Activated CD8-positive, alpha-beta memory T cell treated with anti-CD3 and anti-CD28 coated beads, Interleukin-2, amount 50 U/mL, for 48 hours (primary cell): ENCODE data around the gene KLF16.

ENCODE experiments used
- DNase-seq: peaks from one replicate; pipeline ENCODE4 v3.0.0-alpha.2; 2020

KLF16 gene

GRCh38 chr19:1854039-1854541, 9.3 kb downstream of the KLF16 start:
- no peak for DNase-seq

DNA sequence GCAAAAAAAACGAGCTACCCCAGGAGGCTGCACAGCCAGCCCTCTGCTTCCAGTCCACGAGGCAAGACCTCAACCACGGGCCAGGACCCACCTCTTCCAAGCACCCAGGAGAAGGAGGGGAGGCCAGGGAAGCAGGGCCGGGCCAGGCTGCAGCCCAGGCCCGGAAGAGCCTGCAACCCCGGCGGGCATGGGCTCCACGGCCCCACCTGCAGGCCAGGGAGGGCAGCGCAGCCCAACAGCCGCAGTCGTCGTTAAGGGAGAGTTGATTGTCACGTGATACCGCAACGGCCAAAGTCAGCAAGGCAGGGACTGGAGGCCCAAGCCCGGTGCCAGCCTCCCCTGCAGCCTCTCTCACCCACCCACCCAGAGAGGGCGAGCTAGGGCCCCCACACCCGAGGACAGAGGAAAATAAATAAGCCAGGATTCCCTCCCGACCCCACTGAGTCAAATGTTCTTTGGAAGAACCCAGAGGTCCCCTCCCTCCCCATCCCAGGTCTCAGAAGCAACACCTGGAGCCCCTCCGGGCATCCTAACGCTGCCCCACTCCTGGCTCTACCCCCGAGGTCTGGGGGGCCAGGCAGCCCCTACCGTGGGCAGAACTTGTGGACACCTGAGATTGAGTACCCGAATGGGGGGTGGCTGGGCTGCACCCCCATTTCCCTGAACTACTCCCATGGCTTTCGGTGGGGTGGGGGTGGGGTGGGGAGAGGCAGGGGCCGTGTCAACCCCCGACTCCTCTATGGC, 9.9 kb downstream of the KLF16 start:
- DNase-seq = peak; percentile 94

DNA sequence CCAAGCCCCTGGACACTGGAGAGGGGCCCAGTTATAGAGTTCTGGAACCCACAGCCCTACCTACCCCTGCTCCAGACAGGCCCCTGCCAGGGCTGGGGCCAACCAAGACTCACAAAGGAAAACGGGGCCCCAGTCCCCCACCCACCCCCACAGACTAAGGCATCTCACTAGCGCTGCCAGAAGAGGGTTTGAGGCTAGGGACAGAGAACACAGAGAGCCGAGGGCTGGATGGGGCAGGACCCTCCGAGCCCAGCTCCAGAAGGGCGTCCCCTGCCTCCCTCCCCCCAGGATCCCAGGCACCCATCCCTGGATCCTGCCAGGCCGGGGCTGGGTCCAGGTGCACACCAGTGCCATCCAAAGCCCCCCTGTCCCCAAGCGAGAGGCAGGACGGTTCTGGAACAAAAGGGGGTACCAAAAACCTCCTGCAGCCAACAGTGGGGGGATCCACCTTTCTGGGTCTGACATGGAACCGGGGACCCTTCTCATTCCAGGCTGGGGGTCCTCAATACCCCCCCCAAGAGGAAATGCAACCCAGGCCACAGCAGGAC, 10.7 kb downstream of the KLF16 start:
- DNase-seq = no peak

- peak; percentile 77 for DNase-seq
These were observed 11.5 kb downstream of the KLF16 start for GRCh38 chr19:1851654-1852580.

DNA sequence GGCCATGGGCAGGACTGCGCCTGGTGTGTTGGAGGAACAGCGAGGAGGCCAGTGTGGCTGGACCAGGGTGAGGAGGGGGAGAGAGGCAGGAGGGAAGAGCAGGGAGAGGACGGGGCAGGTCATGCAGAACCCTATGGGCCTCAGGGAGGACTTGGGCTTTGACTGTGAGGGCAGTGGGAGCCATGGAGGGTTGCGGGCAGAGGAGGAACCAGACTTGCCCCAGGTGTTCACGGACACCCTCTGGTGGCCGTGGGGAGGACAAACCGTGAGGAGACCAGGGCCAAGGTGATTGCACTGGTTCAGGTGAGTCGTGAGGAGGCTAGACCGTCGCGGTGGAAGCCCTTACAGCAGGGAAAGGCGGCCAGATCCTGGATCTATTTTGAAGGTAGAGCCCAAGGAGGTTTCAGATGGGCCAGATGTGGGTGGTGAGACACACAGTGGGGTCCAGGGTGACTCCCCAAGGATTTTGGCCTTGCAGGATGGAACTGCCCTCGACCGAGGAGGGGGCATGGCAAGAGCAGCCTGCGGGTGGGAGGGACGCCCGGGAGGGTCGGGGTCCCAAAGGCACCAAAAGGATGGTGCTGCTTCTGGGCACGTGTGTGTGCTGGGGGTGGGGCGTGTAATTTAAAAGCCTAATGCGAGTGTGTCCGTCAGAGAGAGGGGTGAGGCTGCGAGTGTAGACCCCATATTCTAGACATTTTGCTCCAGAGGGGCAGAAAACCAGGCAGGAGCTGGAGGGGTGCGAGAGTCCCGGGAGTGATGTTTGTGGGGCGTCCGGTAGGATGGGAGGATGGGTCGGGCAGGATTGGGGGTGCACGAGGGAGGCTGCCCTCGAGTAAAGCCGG, 12.3 kb downstream of the KLF16 start:
- DNase-seq = no peak

DNA sequence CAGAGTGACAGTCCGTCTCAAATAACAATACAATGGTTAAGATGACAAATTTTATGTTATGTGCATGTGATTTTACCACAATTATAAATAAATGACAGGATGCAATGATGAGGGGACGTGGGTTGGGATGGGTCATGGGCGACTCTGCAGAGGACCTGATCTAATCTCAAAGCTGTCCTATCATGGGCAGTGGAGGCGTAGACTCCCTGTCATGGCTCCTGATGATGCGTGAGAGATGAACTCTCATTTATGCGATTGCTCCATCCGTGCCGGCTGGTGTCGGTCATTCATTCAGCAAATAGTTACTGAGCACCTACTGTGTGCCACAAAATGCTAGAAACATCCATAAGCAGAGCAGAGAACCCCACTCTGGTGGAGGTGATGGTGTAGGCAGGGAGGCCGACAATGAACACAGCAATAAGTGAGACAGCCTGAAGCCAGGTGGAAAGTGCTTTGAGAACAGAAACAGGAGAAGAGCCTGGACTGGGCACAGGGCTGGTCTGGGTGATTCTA, 13.4 kb downstream of the KLF16 start:
- DNase-seq = no peak

- no peak for DNase-seq
These were observed 14.3 kb downstream of the KLF16 start for GRCh38 chr19:1849132-1849474.

DNA sequence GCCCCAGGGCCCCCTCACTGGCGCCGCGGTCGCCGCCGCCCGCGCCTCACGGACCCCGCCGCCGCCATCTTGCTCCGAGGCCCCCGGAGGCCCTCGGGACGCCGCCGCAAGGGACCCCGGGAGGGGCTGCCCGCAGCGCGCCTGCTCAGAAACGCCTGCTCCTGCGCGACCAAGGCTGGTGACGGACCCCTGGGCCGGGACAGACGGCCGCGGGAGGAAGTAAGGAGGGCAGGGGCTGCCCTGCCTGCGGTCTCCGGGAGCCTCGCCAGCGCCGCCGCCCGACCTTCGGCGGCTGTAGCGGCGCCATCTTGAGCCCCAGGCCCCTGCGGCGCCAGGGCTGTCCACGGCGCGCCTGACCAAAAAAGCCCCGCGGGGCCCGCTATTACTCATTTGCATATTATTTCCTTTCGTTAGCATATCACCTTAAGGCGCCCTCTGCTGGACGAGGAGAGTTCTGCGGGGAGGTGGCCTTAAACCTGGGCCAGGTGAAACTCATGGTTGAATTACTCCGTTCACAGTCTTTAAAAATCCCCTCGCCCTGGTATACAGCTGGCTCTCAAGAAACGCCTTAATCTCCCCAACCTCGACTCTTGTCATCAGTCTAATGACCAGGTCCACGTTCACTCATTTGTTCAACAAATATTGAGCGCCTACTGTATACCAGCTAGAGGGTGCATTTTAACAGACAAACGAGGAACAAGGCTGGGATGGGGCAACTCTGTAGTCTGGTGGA, 14.8 kb downstream of the KLF16 start, which contains the start of gene REXO1:
TSS of gene REXO1 (minus strand) at position 85 of the 733 bp plus-strand sequence. CDS start 125 bp downstream, outside the sequence.
- DNase-seq = peak; percentile 99

DNA sequence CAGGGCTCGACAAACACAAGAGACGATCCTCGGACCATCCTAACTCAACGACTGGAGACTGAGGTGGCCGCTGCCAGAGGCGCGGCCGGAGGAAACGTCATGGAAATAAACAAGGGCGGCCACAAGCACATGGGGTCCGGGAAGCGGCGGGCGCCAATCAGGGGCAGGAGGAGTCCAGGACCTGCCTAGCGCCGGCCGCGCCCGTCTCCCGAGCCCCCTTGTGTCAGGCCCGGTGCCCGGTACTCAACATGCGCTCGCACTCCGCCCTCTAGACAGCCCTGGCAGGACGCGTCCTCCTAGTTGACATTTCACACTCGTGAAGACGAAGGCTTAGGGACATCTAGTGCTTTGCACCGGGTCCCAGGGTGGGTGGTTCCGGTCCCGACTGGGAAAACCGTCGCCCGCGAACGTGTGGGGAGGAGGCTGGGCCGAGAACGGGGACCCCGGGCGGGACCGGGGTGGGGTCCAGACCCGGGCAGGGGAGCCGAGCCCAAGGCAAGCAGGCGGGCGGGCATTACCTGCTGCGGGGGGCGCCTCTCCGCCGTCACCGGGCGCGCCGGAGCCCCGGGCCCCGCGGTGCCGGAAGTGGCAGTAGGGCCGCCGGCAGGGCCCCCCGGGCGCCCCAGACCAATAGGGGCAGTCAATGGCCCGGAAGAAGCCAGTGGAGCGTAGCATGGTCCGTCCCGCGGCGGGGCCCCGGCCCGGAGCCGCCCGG, 15.5 kb downstream of the KLF16 start:
- DNase-seq = peak; percentile 76

GRCh38 chr19:1847348-1847683, 16.1 kb downstream of the KLF16 start:
- no peak for DNase-seq

DNA sequence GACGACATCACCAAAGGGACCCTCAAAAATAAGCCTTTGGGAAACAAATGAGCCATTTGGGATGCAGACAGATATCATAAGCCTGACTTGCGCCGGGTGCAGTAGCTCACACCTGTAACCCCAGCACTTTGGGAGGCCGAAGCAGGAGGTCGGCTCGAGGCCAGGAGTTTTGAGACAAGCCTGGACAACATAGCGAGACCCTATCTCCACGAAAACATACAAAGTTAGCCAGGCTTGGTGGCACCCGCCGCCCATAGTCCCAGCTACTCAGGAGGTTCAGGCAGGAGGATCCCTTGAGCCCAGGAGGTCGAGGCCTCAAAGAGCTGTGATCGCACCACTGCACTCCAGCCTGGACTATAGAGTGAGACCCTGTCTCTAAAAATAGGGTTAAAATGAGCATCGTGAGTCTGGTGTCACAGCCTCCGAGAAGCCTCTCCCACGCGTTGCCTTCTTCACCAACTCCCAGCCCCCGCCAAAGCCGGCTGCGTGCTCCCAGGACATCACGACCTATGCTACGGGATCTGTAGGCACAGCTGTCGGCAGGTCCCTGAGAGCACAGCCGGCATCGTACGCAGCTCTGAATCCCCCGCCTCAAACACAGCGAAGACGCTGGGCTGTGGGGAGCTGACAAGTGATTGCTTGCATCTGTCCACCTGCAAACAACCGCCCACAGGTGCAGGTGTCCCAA, 16.7 kb downstream of the KLF16 start:
- DNase-seq = no peak

- no peak for DNase-seq
These were observed 17.7 kb downstream of the KLF16 start for GRCh38 chr19:1845642-1846041.

DNA sequence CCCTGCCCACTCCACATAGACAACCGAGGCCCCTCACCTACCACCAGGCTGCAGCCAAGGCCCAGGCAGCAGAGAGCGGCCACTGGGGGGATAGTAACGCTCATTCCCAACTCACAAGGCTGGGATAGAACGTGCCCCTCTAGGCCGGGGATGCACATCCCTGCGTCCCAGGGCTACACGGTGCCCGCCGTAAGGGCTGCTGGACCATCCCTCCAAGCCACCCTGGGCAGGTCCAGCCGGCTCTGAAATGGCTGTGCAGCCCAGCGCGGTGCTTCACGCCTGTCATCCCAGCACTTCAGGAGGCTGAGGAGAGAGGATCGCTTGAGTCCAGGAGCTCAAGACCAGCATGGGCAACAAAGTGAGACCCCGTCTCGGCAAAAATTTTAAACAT, 18.3 kb downstream of the KLF16 start:
- DNase-seq = no peak

DNA sequence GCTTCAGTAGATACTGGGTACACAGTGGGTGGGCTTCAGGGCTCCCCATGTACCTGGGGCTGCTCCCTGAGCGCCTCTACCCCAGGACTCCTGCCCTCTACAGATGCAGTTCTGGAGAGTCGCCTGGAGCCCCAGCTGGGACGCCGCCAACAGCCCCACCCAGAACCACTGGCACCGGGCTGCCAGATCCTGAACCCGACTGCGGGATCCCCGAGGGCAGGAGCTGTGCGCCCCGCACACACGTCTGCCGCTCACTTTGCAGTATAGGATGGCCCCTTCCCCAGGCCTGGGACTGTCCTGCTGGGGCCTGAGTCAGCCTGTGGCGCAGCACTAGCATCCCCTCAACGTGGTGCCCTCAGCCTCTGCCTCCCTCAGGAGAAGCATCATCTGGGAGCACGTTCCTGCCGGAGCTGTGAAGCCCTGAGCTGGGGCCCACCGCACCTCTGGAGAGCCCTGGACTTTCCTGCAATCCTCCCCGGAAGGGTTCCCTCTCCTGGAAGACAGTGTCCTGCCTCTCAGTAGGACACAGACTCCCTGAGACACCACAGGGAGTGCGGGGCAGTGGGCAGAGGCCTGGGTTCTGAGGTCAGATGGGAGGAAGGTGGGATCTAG, 18.8 kb downstream of the KLF16 start:
- no peak for DNase-seq

- DNase-seq = no peak
These were observed 19.6 kb downstream of the KLF16 start for GRCh38 chr19:1843646-1844394.

DNA sequence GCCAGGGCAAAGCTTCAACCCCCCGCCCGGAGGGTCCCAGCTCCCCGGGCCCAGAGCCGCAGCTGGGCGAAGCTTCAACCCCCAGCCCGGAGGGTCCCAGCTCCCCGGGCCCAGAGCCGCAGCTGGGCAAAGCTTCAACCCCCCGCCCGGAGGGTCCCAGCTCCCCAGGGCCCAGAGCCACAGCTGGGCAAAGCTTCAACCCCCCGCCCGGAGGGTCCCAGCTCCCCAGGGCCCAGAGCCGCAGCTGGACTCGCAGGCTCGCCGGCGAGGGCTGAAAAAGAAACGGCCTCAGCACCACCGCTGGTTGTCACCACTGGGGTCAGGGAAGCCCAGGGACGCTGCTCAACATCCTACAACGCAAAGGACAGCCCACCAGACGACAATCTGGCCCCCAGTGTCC, 20.3 kb downstream of the KLF16 start:
- DNase-seq = no peak

GRCh38 chr19:1841209-1841924, 22.0 kb downstream of the KLF16 start:
- DNase-seq = no peak

DNA sequence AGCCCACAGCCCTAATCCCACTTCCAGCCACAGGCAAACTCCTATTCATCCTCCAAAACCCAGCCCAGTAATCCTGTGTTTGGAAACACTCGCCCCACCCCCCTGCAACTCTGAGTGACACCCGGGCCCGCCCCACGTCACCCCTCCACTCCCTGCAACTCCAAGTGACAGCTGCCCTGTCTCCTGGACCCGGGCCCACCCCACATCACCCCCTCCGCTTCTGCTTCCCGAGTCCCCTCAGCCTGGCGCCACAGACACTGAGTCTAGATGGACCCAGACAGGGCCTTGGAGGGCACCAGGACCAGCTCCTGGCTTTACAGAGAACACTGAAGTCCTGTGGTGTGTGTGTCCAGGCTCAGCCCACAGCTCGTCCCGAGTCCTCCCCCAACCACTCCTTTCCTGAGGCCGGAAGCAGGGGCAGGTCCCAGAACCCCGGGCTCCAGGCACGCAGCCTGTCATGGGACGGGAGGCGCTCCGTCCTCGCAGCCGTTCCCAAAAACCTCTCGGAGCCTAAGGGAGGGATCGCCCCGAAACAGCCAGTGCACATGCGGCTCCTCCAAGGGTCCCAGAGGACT, 22.8 kb downstream of the KLF16 start:
- no peak for DNase-seq
